GM12874 (cell line): ENCODE data around the gene CDC14B.

Source experiments
- TF ChIP-seq, protein P1 (sequence below): IDR thresholded peaks from 2 replicates; pipeline ENCODE4 v1.5.1; 2011; ENCODE audit warnings: low read depth, mild to moderate bottlenecking, control low read depth, low read length, moderate library complexity; ENCODE audit not compliant: insufficient read depth

The CDC14B gene

GRCh38 chr9:96599298-96599697 is 20.3 kb downstream of the CDC14B start:
- TF ChIP-seq, protein P1, sequence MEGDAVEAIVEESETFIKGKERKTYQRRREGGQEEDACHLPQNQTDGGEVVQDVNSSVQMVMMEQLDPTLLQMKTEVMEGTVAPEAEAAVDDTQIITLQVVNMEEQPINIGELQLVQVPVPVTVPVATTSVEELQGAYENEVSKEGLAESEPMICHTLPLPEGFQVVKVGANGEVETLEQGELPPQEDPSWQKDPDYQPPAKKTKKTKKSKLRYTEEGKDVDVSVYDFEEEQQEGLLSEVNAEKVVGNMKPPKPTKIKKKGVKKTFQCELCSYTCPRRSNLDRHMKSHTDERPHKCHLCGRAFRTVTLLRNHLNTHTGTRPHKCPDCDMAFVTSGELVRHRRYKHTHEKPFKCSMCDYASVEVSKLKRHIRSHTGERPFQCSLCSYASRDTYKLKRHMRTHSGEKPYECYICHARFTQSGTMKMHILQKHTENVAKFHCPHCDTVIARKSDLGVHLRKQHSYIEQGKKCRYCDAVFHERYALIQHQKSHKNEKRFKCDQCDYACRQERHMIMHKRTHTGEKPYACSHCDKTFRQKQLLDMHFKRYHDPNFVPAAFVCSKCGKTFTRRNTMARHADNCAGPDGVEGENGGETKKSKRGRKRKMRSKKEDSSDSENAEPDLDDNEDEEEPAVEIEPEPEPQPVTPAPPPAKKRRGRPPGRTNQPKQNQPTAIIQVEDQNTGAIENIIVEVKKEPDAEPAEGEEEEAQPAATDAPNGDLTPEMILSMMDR: no peak

DNA sequence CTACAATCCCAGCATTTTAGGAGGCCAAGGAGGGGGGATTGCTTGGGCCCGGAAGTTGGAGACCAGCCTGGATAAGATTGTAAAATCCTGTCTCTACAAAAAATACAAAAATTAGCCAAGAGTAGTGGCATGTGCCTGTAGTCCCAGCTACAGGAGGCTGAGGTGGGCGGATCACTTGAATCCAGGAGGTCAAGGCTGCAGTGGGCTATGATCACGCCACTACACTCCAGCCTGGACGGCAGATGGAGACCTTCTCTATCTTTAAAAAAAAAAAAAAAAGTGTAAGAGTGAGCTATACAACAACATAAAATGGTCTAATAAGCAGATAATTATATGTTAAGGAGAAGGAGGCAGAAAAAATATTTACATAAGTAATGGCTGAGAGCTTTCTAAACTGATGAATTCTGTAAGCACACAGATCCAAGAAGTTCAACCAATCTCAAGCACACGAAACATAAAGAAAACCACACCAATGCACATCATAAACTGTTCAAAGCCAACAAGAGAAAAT is 23.0 kb downstream of the CDC14B start:
- TF ChIP-seq, protein P1: no peak

DNA sequence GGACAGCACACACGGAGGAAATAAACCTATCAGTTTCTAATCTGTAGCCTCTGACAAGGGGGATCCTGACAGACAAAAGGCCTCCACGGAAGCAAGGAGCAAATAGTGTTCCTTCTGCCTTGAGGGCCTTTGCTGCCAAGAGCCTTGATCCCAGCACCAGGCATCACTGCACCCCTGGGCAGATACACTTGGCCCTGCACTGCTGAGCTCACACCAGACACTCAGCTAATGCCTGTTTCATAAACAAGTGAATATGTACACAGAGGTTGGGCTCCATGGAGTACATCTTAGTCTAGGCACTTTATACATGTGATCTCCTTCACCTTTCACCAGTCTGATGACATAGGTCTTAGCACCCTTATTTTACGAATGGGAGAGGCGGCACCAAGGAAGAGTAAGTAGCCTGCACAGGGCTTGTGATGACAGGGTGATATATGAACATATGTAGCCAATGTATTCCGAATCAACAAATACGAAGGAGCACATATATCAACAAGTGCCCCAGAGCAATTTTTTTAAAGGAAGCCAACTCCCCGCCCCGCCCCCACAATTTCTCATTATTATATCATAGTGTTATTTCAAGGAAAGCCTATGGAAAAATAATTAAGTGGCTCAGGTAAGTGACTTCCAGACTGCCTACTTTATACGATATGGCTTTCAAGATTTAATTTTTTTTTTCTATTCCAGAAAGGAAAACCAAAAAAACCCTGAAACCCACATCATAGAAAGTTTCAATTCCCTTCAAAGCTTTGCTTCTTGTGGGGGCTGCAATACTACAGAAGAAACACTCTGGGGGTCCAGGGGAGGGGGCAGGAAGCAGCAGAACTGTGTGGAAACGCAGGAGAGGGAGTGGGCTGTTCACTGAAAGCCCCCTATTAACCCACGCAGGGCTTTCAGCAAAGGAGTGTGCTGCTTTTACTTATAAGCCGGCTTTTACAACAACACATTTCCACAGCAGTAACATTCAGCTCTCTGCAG is 32.0 kb downstream of the CDC14B start:
- TF ChIP-seq, protein P1: no peak

GRCh38 chr9:96585426-96585825 is 34.2 kb downstream of the CDC14B start:
- TF ChIP-seq, protein P1: no peak

GRCh38 chr9:96581786-96582185 is 37.9 kb downstream of the CDC14B start:
- TF ChIP-seq, protein P1: no peak

- TF ChIP-seq, protein P1: no peak
Observed at GRCh38 chr9:96581301-96581700, 38.3 kb downstream of the CDC14B start.

DNA sequence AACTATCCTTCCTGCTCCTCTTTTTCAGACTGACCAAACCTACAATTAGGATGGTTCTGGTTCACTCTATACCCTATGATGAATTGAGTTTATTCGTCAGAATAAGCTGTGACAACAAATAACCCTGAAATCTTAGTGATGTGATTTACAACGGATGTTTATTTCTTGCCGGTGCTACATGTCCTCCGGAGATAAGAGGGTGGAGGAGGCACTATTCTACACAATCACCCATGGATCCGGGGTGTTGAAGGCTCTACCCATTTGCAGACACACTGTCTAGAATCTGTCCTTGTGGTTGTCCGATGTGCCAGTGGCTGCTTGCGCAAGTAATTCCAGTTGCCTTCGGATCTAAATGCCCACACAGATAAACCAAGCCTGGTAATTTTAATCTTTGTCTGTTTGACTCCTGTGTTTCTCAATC is 44.7 kb downstream of the CDC14B start:
- TF ChIP-seq, protein P1: no peak
